ENCODE data around the gene PKP3. TPM values are rescaled to one million over a fixed set of nuclear protein-coding genes. Genes with fewer than 3 reads are reported as not detected.

The PKP3 gene
- polyA plus RNA-seq, 1 of the 3 experiments (the other 2 are of a cell fraction) = 1.4 TPM

- ChIA-PET CTCF (no interaction called here), POLR2A (no interaction called here)
- Histone ChIP-seq H3K4me2 (no peak overlapping the region), H3F3A (replicated peaks; ENCODE audit: insufficient read depth) (peaks cover 6% of the 10 kb centered on the region), H3K4me3 (ENCODE audit: low read depth in 2 of 2, low read length in 1 of 2) (no peak overlapping the region), H3K9ac (no peak overlapping the region), H3K36me3 (replicated peaks in 1 of 2; ENCODE audit: control insufficient read depth in 1 of 2, insufficient read depth in 2 of 2, low read length in 1 of 2) (peaks cover 0 to 13% of the 10 kb centered on the region in 2 experiments), H4K20me1 (ENCODE audit: insufficient read depth) (no peaks in the 10 kb centered on the region), H2AFZ (ENCODE audit: low read depth) (no peak overlapping the region), H3K27ac (ENCODE audit: low read depth in 2 of 2, low read length in 1 of 2) (no peak overlapping the region), H3K4me1 (ENCODE audit: control insufficient read depth in 1 of 2, insufficient read depth in 2 of 2, low read depth in 1 of 2, low read length in 1 of 2) (peaks cover 0 to 22% of the 10 kb centered on the region in 2 experiments; a peak in 1 of 4 replicates), H3K9me2 (no peaks in the 10 kb centered on the region), H3K79me2 (ENCODE audit: insufficient read depth) (no peaks in the 10 kb centered on the region), H3K27me3 (ENCODE audit: insufficient read depth) (no peaks in the 10 kb centered on the region), H3K9me3 (no peaks in the 10 kb centered on the region)
- TF ChIP-seq FOXM1 (IDR thresholded peaks at IDR 0.05; ENCODE audit: low read depth) (no peak), MEF2A (IDR thresholded peaks at IDR 0.05; ENCODE audit: borderline replicate concordance, low read depth) (no peak), POLR2AphosphoS5 (IDR thresholded peaks at IDR 0.05; ENCODE audit: low read depth, low read length) (no peak)
- 96% methylated on average over 21 of the region's 41 CpGs for WGBS (ENCODE audit: low lambda C conversion rate)
- DNase-seq = no peak
Observed at GRCh38 chr11:372809-373715, 20.9 kb upstream of the PKP3 start.

- WGBS (ENCODE audit: low lambda C conversion rate) = over 99% methylated on average over 18 of the region's 23 CpGs
- Histone ChIP-seq H3K9ac (no peak overlapping the region), H3K79me2 (ENCODE audit: insufficient read depth) (no peaks in the 10 kb centered on the region), H4K20me1 (ENCODE audit: insufficient read depth) (no peaks in the 10 kb centered on the region), H3F3A (replicated peaks; ENCODE audit: insufficient read depth) (no peaks in the 10 kb centered on the region), H3K4me1 (ENCODE audit: control insufficient read depth in 1 of 2, insufficient read depth in 2 of 2, low read depth in 1 of 2, low read length in 1 of 2) (peaks cover 0 to 15% of the 10 kb centered on the region in 2 experiments; a peak in 1 of 4 replicates), H3K36me3 (replicated peaks in 1 of 2; ENCODE audit: control insufficient read depth in 1 of 2, insufficient read depth in 2 of 2, low read length in 1 of 2) (peaks cover 0 to 13% of the 10 kb centered on the region in 2 experiments), H3K27me3 (ENCODE audit: insufficient read depth) (no peaks in the 10 kb centered on the region), H3K4me3 (ENCODE audit: low read depth in 2 of 2, low read length in 1 of 2) (no peak overlapping the region), H3K4me2 (no peak overlapping the region), H3K9me3 (no peaks in the 10 kb centered on the region), H3K9me2 (no peaks in the 10 kb centered on the region), H3K27ac (ENCODE audit: low read depth in 2 of 2, low read length in 1 of 2) (no peak overlapping the region; a peak in 1 of 4 replicates), H2AFZ (ENCODE audit: low read depth) (no peak overlapping the region)
- TF ChIP-seq GABPA (IDR thresholded peaks at IDR 0.05; ENCODE audit: low read depth) (no peak), FOXM1 (IDR thresholded peaks at IDR 0.05; ENCODE audit: low read depth) (no peak), CTCF (IDR thresholded peaks at IDR 0.05) (no peak), RAD21 (IDR thresholded peaks at IDR 0.05; ENCODE audit: low read length) (no peak), USF2 (IDR thresholded peaks at IDR 0.05; ENCODE audit: borderline replicate concordance, low read depth, low read length) (no peak), RCOR1 (IDR thresholded peaks at IDR 0.05; ENCODE audit: low read length) (no peak), CHD2 (IDR thresholded peaks at IDR 0.05; ENCODE audit: low read length, partially characterized antibody) (no peak)
- POLR2A ChIA-PET = no interaction called here
- CTCF ChIA-PET = no interaction called here
- DNase-seq = no peak
Observed at GRCh38 chr11:373716-374551, 20.1 kb upstream of the PKP3 start.
